Activated T-helper 17 cell treated with anti-CD3 and anti-CD28 coated beads, Interleukin-2, amount 50 U/mL, for 72 hours (primary cell): ENCODE results near the gene GPR146. TPM values are rescaled to one million over a fixed set of nuclear protein-coding genes. Genes with fewer than 3 reads are reported as not detected.

Source experiments
- ATAC-seq: fragments of 150-1000 bp; cut with Tn5 transposase; replicated peaks from 2 replicates; pipeline ENCODE4 v1.10.0; 2021; ENCODE audit warnings: mild to moderate bottlenecking, moderate library complexity
- H3K27ac Mint-ChIP-seq: one replicate; pipeline ENCODE4 v1.8.0; 2022; ENCODE audit warnings: mixed read lengths
- H3K27me3 Mint-ChIP-seq: one replicate; pipeline ENCODE4 v1.8.0; 2022; ENCODE audit warnings: mixed read lengths
- H3K36me3 Mint-ChIP-seq: one replicate; pipeline ENCODE4 v1.8.0; 2022; ENCODE audit warnings: low read depth, mild to moderate bottlenecking, mixed read lengths
- H3K4me1 Mint-ChIP-seq: one replicate; pipeline ENCODE4 v1.8.0; 2022; ENCODE audit warnings: mixed read lengths
- H3K4me3 Mint-ChIP-seq: one replicate; pipeline ENCODE4 v1.8.0; 2022; ENCODE audit warnings: mild to moderate bottlenecking, mixed read lengths
- H3K9me3 Mint-ChIP-seq: one replicate; pipeline ENCODE4 v1.8.0; 2022; ENCODE audit warnings: mixed read lengths
- total RNA-seq, 2 donors: library from RNA; stranded (reverse); gene quantifications; one replicate each; pipeline ENCODE4 v1.2.3, GENCODE V29; 2022

The GPR146 gene
- total RNA-seq, 2 donors from 2014 or later, result 2.0 to 14.9 TPM

- Mint-ChIP-seq H3K27ac (no peak overlapping the region), H3K27me3 (no peaks in the 10 kb centered on the region), H3K9me3 (no peaks in the 10 kb centered on the region), H3K4me1 (peaks cover 3% of the 10 kb centered on the region), H3K36me3 (no peaks in the 10 kb centered on the region), H3K4me3 (no peak overlapping the region)
- ATAC-seq, result no peak
These were observed 64.0 kb downstream of the GPR146 start for GRCh38 chr7:1108264-1108920.

Other genes starting within 250 kb of the GPR146 start
- 100 to 1,000 TPM in 1 of 2 donors, 10 to 100 TPM in 1; 46.4 to 103 TPM for gene SUN1, start 212.1 kb upstream of the GPR146 start, total RNA-seq
- gene GET4, start 168.0 kb upstream of the GPR146 start, total RNA-seq, result 10 to 100 TPM; 17.1 to 43.0 TPM
- gene ADAP1, start 89.9 kb upstream of the GPR146 start, total RNA-seq, result 10 to 100 TPM in 1 of 2 donors, 1 to 10 TPM in 1; 2.3 to 23.7 TPM
- 10 to 100 TPM; 13.7 to 20.8 TPM for gene COX19, start 69.0 kb upstream of the GPR146 start, total RNA-seq
- not detected for gene CYP2W1, start 61.4 kb upstream of the GPR146 start, total RNA-seq
- 1 to 10 TPM in 1 of 2 donors, under 1 TPM in 1; 0.24 to 1.1 TPM for gene GPER1, start 43.6 kb downstream of the GPR146 start, total RNA-seq
- 10 to 100 TPM; 27.1 to 27.7 TPM for gene ZFAND2A, start 115.7 kb downstream of the GPR146 start, total RNA-seq
- not detected for gene UNCX, start 188.3 kb downstream of the GPR146 start, total RNA-seq